SKM-1 (cell line): ENCODE measurements around the gene UTP4.
A peak's percentile ranks its signal among the peaks of the same experiment; 100 is the strongest.

Source experiments
- DNase-seq: peaks from one replicate; lab custom pipeline; 2025; ENCODE audit not compliant: unreplicated experiment; lab: John Stamatoyannopoulos, UW

UTP4 gene

DNA sequence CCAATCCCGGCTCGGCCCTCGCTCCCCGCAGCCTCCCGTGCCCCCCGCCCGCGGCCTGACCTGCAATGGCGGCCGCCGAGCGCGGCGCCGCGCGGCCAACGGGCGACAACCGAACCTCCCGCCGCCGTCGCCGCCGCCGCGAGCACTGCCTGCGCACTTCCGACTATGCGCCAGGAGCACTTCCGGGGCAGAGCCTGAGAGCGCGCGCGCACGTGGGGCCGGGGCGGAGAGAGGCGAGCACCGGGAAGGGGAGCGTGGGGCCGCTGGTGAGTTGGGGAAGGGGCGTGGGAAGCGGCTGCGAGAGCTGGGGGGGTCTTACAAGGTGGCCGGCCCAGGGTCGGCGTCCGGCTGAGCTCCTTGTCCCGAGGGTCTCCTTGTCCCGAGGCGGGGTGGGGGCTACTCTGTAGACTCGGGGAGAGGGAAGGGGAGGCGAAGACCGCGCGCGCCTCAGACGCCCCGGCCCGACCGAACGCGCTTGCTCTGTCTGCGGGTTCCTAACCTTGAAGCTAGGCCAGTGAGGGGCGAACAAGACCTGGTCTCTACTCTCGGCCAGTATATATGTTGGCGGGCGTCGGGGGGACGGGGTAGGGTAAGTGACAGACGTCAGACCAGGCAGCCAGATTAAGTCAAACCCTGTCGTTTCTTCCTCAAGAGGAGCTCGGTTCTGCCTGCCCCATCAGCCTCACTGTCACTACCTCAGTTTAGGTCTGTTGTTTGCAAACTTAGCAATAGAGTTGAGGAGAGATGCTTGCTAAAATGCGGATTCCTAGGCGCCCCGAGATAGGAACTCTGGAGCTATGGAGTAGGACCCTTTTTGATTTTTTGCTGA lies at the start of gene UTP4, which contains the start of gene CHTF8:
TSS of gene UTP4 (plus strand) at position 226 of the 829 bp plus-strand sequence. CDS start 811 bp downstream, outside the sequence.
TSS of gene CHTF8 (minus strand) at position 165 of the 829 bp plus-strand sequence. CDS start 11,130 bp downstream, outside the sequence.
- peak; percentile 47 for DNase-seq

DNA sequence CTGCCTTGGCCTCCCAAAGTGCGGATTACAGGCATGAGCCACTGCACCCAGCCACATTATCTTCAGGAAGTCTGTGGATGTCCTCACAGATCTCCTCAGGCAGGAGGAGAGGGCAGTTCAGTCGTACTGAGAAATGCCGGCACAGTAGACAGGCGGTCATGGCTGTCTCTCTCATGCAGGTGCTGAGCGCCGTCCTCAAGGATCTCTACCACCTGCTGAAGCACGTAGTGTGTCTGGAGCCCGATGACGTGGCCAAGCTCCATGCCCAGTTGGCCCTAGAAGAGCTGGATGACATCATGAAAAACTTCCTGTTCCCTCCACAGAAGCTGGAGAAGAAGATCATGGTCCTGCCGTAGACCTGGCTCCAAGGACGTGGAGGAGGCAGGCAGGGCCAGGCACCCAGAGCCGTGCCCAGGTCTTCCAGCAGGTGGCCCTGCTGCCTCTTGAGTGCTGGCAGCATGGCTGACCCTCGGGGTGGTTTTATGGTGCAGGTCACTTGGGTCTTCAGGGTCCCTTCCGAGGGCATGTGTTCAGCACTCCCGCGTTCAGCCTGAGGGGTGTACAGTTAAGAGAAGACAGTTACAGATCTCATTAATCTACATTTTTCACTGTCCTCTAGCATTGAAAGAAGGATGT lies 49.0 kb upstream of the UTP4 start:
- DNase-seq = no peak

DNA sequence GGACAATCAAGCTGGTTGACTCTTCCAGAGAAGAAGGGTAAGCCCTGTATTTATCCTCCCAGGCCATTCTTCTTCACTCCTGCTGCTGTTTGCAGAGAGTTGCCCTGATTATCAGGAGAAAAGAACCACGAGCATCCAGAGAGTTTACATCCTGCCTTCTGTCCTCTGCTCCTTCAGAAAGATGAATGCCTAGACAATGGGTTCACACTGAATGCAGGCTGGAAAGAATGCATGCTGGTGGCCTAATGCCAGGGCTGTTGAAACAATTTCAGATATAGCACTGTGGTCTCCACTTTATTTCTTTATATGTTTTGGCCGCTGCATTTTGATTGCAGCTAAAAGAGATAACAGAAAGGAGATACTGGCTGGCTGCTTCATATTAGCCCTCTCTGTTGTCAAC lies 48.2 kb upstream of the UTP4 start:
- DNase-seq = no peak

DNA sequence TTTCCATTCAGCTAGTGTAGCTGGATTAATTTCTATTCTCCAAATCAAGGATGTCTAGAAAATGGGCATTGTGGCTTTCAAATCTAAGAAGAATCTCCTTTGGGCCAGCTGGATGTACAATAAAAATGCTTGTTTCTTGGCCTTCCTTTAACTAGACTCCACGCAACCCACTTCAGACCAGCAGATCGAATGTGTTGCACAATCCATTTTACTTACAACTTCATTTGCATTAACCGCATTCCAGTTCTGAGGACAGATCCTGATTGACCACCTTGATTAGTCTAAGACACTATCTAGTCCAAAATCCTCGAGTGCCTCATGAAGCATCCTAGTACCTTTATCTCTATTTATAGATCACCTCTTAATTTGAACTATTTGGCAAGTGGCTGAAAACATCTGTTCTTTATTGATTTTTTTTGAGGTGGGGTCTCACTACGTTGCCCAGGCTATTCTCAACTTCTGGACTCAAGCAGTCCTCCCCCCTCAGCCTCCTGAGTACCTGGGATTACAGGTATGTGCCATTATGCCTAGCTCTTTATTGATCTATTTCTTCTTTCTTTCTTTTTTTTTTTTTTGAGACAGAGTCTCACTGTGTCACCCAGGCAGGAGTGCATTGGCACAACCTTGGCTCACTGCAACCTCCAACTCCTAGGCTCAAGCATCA lies 47.3 kb upstream of the UTP4 start:
- no peak for DNase-seq

DNA sequence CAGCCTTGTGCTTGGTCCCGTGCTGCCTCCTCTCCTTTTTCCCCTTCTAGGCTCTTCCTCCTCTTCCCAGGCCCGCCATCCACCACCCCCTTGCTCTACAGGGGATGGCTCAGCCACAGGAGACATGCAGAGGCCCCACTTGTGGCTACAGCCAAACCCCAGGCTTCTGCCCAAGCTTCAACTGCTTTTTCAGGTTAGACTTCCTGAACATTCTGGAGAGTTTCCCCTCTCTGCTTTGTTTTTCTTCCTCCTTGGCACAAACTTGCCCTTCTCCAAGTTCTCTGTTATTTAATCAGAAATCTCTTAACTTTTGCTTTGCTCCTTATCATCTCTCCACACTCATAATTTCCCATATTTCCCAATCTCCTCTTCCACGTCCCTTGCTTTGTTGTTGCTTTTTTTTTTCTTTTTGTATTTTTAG lies 45.3 kb upstream of the UTP4 start:
- DNase-seq = no peak

DNA sequence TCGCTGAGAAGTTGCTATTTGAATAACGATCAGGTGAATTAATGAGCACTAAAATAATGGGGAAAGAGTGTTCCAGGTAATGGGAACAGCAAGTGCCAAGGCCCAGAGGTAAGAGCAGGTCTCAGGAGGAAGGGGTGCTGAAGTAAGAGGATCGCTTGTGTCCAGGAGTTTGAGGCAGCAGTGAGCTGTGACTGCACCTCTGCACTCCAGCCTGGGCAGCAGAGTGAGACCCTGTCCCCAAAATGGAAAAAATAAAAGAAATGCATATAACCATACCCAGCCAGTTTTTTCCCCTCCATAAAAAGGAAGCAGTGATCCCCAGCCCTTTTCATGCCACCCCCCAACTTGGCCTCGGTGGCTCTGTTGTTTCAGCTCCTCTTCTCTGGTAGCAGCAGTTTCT lies 43.8 kb upstream of the UTP4 start:
- DNase-seq = no peak

DNA sequence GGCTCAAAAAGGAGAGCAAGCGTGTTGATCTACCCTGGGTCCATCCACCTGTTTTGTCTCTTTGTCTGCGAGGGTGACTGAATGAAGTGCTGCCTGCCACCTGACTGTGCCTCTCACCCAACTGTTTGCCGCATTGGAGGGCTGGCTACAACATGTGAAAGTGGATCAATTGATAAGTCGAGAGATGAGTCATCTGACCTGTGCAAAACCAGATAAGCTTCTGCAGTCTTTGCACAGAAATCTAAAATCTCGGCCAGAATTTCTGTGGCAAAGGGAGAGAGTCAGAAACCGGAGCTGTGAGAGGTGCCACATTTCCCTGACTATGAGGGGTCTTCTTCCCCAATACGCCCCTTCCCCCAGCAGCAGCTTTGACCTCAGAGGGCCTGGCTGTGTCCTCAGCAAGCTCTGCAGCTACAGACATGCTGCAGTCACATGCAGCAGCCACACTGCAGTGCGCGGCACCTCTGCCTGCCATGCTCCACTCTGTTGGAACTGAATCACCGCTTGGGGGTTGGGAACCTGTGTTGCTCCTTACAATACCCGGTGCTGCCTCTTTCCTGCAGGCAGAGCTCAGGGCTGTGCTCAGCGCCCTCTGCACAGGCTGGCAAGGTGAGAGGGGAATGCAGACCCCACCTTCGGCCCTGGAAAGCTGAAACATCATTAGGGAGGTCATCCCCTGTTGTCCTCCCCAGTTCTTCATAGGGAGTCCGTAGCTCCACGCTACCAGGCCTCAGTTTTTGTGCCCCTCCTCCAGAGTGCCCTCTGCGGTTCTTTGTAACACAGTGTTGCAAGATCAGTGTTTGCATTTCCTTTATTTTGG lies 43.1 kb upstream of the UTP4 start:
- no peak for DNase-seq

DNA sequence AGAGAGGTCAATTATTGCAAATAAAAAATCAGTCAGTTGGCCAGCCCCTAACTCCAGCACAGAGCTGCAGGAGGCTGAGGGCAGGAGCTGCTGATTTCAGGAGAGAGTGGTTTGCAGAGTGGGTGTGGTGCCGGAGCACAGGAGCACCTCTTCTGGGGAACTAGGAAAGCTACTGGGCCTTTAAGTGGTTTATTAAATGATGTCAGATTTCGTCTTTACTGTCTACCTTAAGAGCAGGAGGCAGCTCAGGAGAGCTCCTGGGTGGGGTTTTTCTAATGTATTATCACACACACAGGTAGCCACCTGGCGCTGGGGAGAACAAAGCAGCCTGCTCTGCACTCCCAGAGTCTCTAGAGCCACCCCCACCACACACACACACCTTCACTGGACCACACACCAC lies 38.5 kb upstream of the UTP4 start:
- DNase-seq = no peak

DNA sequence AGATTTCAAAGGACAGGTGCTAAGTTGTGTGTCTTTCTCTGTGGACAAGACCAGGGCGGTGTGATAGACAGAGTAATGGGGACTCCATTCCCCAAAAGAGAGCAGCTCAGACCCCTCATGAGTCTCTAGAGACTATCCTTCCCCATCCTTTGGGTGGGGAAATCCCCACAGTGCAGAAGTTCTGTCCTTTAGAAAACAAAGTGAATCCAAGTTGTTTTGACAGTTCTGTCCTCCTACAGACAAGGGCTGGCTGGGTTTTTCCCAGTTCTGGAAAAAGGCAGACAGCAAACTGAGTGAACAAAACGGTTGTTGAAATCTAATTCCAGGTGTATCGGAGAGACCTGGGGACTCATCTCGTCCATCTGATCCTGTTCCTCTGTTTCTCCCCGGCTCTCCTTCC lies 37.9 kb upstream of the UTP4 start:
- DNase-seq = no peak

DNA sequence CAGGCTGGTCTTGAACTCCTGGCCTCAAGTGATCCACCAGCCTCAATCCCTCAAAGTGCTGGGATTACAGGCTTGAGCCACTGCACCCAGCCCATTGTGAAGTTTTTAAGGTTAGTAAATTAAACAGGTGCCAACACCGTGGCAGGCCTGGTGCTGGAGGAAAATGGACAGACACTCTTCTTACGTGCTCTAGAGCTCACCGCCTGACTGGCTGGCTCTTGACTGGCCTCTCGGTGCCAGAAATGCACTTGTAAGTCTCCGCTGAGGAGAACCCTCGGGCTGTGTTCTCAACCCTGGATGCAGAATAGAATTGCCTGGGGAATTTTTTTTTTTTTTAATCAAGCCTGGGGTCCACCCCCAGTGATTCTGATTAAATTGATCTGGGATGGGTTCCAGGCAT lies 37.3 kb upstream of the UTP4 start:
- DNase-seq = no peak

DNA sequence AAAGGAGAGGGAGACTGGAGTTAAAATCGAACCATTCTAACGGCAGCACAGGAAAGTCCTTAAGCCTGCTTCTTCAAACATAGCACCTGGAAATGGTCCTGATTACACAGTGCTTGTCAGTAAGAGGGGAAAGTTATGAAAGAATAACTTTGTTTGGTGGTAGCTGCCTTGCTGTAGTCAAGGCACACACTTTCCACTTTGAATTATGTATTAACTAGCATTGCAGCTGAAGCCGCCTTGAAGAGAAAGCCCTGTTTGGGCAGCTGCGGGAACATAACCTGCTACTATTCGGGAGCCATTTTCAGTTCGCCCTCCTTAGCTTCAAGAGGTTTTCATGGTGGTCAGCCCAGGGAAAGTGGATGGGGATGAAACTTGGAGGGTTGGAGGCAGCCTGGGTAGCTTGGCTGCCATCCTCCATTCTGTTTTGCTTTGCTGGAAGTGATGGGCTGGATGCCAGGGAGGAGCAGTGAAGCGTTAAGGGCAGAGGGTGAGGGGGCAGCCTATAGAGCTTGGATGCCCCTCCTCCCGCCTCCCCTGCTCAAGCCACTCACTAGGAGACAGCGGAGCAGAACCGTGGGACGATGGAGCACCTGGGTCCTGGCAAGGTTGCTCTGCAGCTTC lies 32.3 kb upstream of the UTP4 start:
- DNase-seq = no peak

DNA sequence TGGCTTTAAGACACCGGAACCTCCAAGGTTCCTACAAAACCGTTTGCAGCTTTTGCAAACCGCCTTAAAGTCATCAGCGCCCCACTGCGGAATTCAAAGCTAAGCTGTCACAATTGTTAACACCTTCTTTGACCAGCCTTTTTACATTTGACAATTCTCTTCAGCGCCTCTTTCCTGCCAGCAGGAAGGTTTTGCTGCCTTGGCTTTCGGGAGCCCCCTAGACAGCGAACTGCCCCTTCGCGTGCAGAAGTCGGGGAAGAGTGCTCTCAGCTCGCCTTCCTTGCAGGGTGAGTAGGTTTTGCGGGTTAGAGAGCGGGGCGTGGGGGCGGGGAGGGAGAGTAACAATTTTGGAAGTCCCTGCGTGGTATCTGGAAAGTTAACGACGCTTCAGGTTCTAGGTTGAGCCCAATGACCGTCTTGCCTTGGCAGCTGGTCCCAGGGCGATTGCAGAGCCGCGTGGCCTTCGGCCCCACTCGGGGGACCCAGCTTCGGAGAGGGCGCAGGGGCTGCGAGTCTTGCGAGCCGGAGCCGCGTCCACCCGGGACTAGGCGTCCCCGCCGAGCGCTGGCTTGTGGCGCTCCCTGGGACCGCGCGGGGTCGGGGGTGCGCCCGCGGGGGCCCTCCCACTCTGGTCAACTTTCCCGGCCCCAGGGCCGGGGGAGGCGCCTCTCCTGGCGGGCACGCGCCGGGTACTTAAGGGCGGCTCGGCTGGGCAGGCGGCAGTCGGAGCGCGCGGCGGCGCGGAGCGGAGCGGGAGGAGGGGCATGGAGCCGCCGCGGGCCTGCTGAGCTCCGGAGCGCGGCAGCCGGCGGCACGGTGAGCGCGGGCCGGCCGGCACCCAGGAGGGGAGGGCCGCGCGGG lies 26.7 kb upstream of the UTP4 start, which contains the start of gene HAS3:
TSS of gene HAS3 (plus strand) at position 153 of the 861 bp plus-strand sequence. CDS start 3,743 bp downstream, outside the sequence.
- DNase-seq = peak; percentile 22

DNA sequence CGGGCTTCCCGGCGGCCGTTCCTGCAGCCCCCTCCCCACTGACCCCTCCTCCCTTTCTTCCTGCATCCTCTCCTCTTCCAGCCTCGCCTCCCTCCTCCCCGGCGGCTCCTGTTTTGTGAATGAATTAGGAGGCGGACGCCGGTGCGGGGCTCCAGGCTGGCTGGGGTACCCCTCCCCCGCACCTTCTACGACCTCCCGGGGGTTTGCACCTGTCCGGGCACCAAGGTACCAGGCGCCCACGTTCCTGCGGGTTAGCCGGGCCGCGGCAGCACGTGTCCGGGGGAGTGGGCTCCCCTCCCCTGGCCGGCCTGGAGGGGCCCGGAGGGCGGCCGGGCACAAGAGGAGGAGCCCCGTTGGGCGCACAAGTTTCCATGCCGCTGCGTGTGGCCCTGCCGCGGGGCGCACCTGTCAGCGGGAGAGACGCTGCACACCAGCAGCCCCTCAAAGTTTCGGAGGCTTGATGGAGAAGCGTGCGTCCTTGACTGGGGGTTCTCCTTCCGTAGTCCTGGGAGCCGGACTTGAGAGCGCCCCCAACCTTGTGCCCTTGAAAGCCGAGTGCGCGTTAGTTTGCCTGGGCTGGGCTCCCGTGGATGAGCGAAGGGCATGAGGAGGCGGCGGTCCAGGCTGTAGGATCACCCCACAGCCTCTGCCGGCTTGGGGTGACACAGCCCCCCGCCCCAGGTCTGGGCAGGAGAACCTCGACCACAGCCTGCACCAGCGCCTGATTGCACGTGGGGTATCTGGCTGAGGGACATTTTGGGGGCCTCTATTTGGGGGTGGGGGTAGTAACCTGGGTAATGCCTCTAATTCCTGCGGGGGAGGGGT lies 25.7 kb upstream of the UTP4 start:
- DNase-seq = no peak

DNA sequence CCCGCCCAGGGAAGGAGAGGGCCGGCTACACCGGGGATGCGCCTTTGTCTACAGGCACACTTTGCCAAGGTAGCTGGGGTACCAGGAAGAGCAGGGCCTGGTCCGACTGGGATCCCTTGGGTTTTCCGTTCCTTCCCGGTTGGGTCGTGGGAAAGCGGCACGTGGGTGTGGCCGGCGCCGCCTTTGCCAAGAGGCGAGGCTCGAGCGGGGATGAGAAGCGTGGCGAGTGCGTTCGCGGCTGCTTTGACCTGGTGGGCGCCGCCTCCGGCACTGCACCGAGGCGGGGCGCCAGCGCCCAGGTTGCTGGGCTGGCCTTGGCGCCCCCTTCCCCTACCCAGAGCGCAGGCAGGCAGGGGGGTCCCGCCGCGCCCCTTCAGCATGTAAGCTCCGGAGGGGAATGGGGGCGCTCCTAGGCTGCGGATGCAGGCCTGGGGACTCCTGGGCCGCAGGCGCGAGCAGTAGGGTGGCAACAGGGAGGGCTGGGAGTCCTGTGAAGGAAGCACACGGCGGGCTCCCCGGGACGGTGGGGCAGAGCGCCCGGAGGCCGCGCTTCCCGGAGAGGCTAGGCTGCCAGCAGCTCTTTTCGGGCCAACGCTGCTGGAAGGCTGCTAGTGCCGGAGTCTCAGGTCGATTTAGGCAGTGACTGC lies 25.0 kb upstream of the UTP4 start:
- DNase-seq = no peak

DNA sequence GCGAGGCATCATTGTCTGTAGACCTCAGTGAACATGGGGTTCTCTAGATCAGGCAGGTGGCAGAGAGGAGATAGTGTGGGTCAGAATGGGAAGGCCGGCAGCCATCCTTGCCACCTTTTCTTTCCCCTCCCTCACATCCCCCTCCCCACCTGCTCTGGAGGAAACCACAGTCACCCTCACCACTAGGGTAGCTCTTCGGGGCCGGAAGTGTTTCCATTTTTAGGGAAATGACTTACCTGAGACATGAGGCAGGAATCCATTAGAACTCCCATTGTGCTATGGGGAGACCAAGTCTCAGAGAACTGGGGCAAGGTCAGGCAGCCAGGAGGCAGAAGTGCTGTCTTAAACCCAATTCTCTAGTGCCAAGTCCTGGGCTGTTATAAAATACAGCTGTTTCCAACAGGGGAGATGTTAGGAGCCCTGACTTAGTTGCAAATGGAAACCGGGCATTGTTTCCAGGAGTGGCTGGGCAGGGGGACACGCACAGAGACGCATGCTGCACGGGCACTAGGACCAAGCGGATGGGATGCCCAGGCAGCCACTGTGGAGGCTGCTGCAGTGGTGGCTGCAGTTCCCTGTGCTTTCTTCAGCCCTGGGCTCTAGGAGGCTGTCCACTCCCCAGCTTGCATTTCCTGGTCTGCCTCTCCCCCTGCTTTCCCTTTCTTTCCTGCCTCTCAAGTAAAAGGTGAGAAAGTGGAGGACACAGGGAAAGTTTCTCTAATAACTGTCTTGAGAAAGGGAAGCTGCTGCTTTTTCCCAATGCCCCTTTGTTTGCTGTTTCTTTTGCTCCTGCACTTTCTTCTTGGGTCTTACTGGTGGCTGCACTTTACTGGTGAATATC lies 24.2 kb upstream of the UTP4 start:
- no peak for DNase-seq

DNA sequence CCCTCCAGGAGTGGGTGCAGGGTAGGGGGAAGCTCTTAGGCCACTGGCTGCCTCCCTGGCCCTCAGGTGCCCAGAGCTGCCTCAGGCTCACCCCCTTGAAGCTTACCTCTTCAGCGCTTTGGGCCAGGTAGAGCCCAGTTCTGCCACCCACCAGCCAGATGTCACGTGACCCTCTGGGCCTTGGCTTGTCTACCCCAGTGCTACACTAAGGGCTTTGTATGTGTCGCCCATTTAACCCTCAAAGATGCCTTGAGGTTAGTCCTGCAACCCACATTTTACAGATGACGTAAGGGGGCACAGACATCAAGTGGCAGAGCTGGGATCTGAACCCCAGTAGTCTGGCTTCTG lies 23.6 kb upstream of the UTP4 start:
- DNase-seq = no peak

DNA sequence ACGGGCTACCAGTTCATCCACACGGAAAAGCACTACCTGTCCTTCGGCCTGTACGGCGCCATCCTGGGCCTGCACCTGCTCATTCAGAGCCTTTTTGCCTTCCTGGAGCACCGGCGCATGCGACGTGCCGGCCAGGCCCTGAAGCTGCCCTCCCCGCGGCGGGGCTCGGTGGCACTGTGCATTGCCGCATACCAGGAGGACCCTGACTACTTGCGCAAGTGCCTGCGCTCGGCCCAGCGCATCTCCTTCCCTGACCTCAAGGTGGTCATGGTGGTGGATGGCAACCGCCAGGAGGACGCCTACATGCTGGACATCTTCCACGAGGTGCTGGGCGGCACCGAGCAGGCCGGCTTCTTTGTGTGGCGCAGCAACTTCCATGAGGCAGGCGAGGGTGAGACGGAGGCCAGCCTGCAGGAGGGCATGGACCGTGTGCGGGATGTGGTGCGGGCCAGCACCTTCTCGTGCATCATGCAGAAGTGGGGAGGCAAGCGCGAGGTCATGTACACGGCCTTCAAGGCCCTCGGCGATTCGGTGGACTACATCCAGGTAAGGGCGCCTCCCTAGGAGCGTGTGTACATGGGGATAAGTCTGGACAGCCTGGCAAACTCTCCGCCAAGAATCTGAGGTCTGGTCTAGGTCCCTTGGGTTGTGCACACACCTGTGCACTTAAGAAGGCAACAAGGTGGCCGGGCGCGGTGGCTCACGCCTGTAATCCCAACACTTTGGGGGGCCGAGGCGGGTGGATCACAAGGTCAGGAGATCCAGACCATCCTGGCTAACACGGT lies 22.8 kb upstream of the UTP4 start:
- DNase-seq = no peak
